ENCODE results near the gene ANKRD35.

DNA sequence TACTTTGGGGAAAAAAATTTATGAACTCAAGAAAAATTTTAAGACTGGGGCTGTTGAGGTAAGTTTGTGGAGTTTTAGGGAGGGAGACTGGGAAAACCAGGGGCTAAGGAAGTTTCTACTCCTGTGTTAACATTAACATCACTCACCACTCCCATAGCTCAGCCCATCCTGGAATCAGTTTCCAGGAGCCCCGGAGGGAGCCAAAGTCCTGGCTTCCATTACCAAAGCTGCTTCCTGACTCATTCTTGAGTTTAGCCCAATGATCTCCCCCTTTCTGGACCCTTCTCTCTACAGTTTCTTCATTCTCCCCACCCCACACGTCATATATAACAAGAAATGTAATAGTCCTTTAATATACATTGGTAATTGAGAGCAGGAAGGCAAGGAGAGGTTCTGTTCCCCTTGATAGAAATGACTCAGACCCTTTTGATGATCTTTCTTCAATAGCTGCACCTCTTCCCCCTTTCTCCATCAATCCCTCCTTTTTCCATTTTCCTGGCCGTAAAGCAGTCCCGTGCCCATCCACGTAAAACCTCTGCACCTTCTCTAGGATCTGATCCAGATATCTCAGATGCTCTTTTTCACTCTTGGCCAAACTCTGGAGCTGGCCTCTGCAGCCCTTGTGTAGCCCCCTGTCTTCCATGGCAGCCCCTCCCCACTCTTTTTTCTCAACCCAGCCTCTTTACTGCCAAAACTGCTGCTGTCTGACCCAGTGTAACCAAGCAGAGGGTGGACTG, 22.2 kb downstream of the ANKRD35 start:
- TF ChIP-seq, protein P1, sequence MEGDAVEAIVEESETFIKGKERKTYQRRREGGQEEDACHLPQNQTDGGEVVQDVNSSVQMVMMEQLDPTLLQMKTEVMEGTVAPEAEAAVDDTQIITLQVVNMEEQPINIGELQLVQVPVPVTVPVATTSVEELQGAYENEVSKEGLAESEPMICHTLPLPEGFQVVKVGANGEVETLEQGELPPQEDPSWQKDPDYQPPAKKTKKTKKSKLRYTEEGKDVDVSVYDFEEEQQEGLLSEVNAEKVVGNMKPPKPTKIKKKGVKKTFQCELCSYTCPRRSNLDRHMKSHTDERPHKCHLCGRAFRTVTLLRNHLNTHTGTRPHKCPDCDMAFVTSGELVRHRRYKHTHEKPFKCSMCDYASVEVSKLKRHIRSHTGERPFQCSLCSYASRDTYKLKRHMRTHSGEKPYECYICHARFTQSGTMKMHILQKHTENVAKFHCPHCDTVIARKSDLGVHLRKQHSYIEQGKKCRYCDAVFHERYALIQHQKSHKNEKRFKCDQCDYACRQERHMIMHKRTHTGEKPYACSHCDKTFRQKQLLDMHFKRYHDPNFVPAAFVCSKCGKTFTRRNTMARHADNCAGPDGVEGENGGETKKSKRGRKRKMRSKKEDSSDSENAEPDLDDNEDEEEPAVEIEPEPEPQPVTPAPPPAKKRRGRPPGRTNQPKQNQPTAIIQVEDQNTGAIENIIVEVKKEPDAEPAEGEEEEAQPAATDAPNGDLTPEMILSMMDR (IDR thresholded peaks at IDR 0.05; ENCODE audit: insufficient read depth, low read length, poor library complexity, severe bottlenecking) = no peak
- no peak for TF ChIP-seq EZH2phosphoT487 (conservative IDR thresholded peaks at IDR 0.05; ENCODE audit: low read length)
